ENCODE results near the gene RELN.

DNA sequence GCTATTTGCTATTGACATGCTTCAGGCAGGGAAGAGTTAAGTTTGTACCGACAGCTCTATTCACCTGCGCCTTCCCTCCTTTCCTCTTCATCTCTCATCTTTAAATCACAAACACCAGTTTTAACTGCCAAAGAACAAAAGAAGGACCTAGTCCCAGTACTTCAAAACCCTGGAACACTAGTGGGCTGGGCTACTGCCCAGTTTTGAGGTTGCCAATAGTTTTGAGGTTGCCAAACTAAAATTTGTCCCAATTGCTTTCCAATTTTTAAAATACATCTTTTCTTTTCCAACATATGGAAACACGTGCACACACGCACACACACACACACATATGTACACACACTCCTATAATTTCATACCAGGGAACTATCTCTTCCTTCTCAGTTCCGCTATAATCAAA is 412.8 kb downstream of the RELN start:
- TF ChIP-seq, protein P1, sequence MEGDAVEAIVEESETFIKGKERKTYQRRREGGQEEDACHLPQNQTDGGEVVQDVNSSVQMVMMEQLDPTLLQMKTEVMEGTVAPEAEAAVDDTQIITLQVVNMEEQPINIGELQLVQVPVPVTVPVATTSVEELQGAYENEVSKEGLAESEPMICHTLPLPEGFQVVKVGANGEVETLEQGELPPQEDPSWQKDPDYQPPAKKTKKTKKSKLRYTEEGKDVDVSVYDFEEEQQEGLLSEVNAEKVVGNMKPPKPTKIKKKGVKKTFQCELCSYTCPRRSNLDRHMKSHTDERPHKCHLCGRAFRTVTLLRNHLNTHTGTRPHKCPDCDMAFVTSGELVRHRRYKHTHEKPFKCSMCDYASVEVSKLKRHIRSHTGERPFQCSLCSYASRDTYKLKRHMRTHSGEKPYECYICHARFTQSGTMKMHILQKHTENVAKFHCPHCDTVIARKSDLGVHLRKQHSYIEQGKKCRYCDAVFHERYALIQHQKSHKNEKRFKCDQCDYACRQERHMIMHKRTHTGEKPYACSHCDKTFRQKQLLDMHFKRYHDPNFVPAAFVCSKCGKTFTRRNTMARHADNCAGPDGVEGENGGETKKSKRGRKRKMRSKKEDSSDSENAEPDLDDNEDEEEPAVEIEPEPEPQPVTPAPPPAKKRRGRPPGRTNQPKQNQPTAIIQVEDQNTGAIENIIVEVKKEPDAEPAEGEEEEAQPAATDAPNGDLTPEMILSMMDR (IDR thresholded peaks at IDR 0.05), result no peak
- TF ChIP-seq POLR2A (IDR thresholded peaks at IDR 0.05), result no peak
